Mesenchymal stem cell (in vitro differentiated cells and primary cell): ENCODE data around the gene PKMYT1.

ENCODE experiments used
- DNase-seq: peaks from one replicate; pipeline ENCODE4 v3.0.0-alpha.2; 2013
- H2AFZ ChIP-seq: one replicate; pipeline ENCODE4 v1.6.1; 2013; ENCODE audit warnings: low read depth, mild to moderate bottlenecking, control low read depth, inconsistent platforms, low read length, moderate library complexity
- H2AK5ac ChIP-seq: 2 replicates; pipeline ENCODE4 v1.6.1; 2013; ENCODE audit warnings: low read length, moderate library complexity, mild to moderate bottlenecking, inconsistent platforms; ENCODE audit not compliant: severe bottlenecking
- H2BK120ac ChIP-seq: one replicate; pipeline ENCODE4 v1.6.1; 2013; ENCODE audit warnings: low read depth, mild to moderate bottlenecking, inconsistent platforms, low read length, moderate library complexity
- H2BK12ac ChIP-seq, 2 experiments: one replicate each; pipeline ENCODE4 v1.6.1; 2013; ENCODE audit warnings: inconsistent platforms in 2 of 2, low read length in 2 of 2, mild to moderate bottlenecking in 2 of 2, moderate library complexity in 2 of 2, control low read depth in 1 of 2
- H2BK15ac ChIP-seq: one replicate; pipeline ENCODE4 v1.6.1; 2013; ENCODE audit warnings: mild to moderate bottlenecking, low read depth, inconsistent platforms; ENCODE audit not compliant: poor library complexity, severe bottlenecking
- H2BK5ac ChIP-seq: 2 replicates; pipeline ENCODE4 v1.6.1; 2013; ENCODE audit warnings: low read depth, mild to moderate bottlenecking, low read length, control low read depth, inconsistent platforms; ENCODE audit not compliant: poor library complexity, severe bottlenecking
- H3K14ac ChIP-seq, 2 experiments: one replicate each; pipeline ENCODE4 v1.6.1; 2013; ENCODE audit warnings: inconsistent platforms in 2 of 2, low read length in 2 of 2, control low read depth in 1 of 2, mild to moderate bottlenecking in 1 of 2, moderate library complexity in 1 of 2
- H3K18ac ChIP-seq, 2 experiments: one replicate each; pipeline ENCODE4 v1.6.1; 2013; ENCODE audit warnings: inconsistent platforms in 2 of 2, low read length in 2 of 2, control low read depth in 1 of 2, low read depth in 1 of 2, mild to moderate bottlenecking in 1 of 2
- H3K23ac ChIP-seq, 2 experiments: one replicate each; pipeline ENCODE4 v1.6.1; 2013; ENCODE audit warnings: inconsistent platforms in 2 of 2, low read length in 2 of 2, mild to moderate bottlenecking in 2 of 2, moderate library complexity in 2 of 2, control low read depth in 1 of 2
- H3K27ac ChIP-seq: 2 replicates; pipeline ENCODE4 v1.5.1; 2013; ENCODE audit warnings: mild to moderate bottlenecking, moderate library complexity, low read length, control low read depth, inconsistent platforms; ENCODE audit not compliant: poor library complexity, severe bottlenecking
- H3K27me3 ChIP-seq, 2 experiments: 2 replicates each; pipeline versions ENCODE4 v1.6.1 to v1.7.0; 2013; ENCODE audit warnings: low read length in 2 of 2, mild to moderate bottlenecking in 2 of 2, moderate library complexity in 2 of 2, control low read depth in 1 of 2, inconsistent platforms in 1 of 2; ENCODE audit not compliant: control insufficient read depth in 1 of 2, insufficient read depth in 1 of 2
- H3K36me3 ChIP-seq, 2 experiments: 2 replicates each; pipeline versions ENCODE4 v1.6.1 to v1.7.0; 2013; ENCODE audit warnings: low read length in 2 of 2, control low read depth in 1 of 2, inconsistent platforms in 1 of 2, low read depth in 1 of 2, mild to moderate bottlenecking in 1 of 2; ENCODE audit not compliant: insufficient read depth in 2 of 2, control insufficient read depth in 1 of 2
- H3K4ac ChIP-seq, 2 experiments: one replicate each; pipeline ENCODE4 v1.6.1; 2013; ENCODE audit warnings: inconsistent platforms in 2 of 2, low read length in 2 of 2, mild to moderate bottlenecking in 2 of 2, moderate library complexity in 2 of 2, control low read depth in 1 of 2, low read depth in 1 of 2
- H3K4me1 ChIP-seq: 2 replicates; pipeline ENCODE4 v1.6.1; 2013; ENCODE audit warnings: low read depth, low read length, control low read depth; ENCODE audit not compliant: control insufficient read depth, insufficient read depth
- H3K4me2 ChIP-seq: 2 replicates; pipeline ENCODE4 v1.6.1; 2013; ENCODE audit warnings: low read length, mild to moderate bottlenecking, inconsistent platforms; ENCODE audit not compliant: poor library complexity, severe bottlenecking
- H3K4me3 ChIP-seq, 2 experiments: 2 replicates each; pipeline versions ENCODE4 v1.5.1 to v1.7.0; 2013; ENCODE audit warnings: low read length in 2 of 2, mild to moderate bottlenecking in 2 of 2, control low read depth in 1 of 2, low read depth in 1 of 2; ENCODE audit not compliant: insufficient read depth in 1 of 2
- H3K79me1 ChIP-seq: replicated peaks from 2 replicates; pipeline ENCODE4 v1.6.1; 2013; ENCODE audit warnings: mild to moderate bottlenecking, control low read depth, low read length, inconsistent platforms; ENCODE audit not compliant: poor library complexity, severe bottlenecking
- H3K9ac ChIP-seq: 2 replicates; pipeline ENCODE4 v1.7.0; 2013; ENCODE audit warnings: mild to moderate bottlenecking, low read length, moderate library complexity
- H3K9me3 ChIP-seq: 2 replicates; pipeline ENCODE4 v1.7.0; 2013; ENCODE audit warnings: mild to moderate bottlenecking, low read length; ENCODE audit not compliant: control insufficient read depth
- H4K8ac ChIP-seq: one replicate; pipeline ENCODE4 v1.6.1; 2013; ENCODE audit warnings: inconsistent platforms, mild to moderate bottlenecking, low read length, moderate library complexity
- H4K91ac ChIP-seq: one replicate; pipeline ENCODE4 v1.6.1; 2013; ENCODE audit warnings: mild to moderate bottlenecking, low read length, inconsistent platforms
- WGBS: methylation state at CpG from one replicate; pipeline ENCODE4 v1.1.7; 2013; ENCODE audit warnings: mixed read lengths; 5-methylcytosine and 5-hydroxymethylcytosine counted together

Gene PKMYT1

GRCh38 chr16:3001316-3001715 is 21.1 kb upstream of the PKMYT1 start:
- no peak overlapping the region for H2AFZ ChIP-seq
- no peak overlapping the region for H2BK5ac ChIP-seq
- no peaks in the 10 kb centered on the region for H3K79me1 ChIP-seq
- DNase-seq, result no peak
- no peak overlapping the region for H3K27ac ChIP-seq
- no peak overlapping the region for H2BK12ac ChIP-seq
- H4K8ac ChIP-seq, result no peak overlapping the region
- no peak overlapping the region for H3K4ac ChIP-seq
- 76% methylated on average over 12 of the region's 12 CpGs for WGBS
- no peak overlapping the region for H3K23ac ChIP-seq
- no peak overlapping the region for H2BK15ac ChIP-seq
- H3K9me3 ChIP-seq, result no peaks in the 10 kb centered on the region
- H3K4me1 ChIP-seq, result peaks cover 8% of the 10 kb centered on the region
- no peak overlapping the region for H2BK120ac ChIP-seq
- no peak overlapping the region for H3K14ac ChIP-seq
- no peak overlapping the region for H3K4me2 ChIP-seq
- H3K36me3 ChIP-seq, result no peaks in the 10 kb centered on the region
- no peak overlapping the region for H3K18ac ChIP-seq
- H3K9ac ChIP-seq, result no peak overlapping the region
- no peak overlapping the region for H4K91ac ChIP-seq
- no peak overlapping the region for H3K4me3 ChIP-seq
- H2AK5ac ChIP-seq, result no peak overlapping the region
- H3K27me3 ChIP-seq, result peaks cover 58 to 63% of the 10 kb centered on the region in 2 experiments

GRCh38 chr16:3000540-3000939 is 20.3 kb upstream of the PKMYT1 start:
- no peak overlapping the region for H4K91ac ChIP-seq
- H3K14ac ChIP-seq, result no peak overlapping the region
- peaks cover 8% of the 10 kb centered on the region for H3K4me1 ChIP-seq
- H2AFZ ChIP-seq, result no peak overlapping the region
- peaks cover 52 to 64% of the 10 kb centered on the region in 2 experiments for H3K27me3 ChIP-seq
- H3K4ac ChIP-seq, result no peak overlapping the region
- H3K4me3 ChIP-seq, result no peak overlapping the region
- no peak overlapping the region for H3K27ac ChIP-seq
- no peak overlapping the region for H2BK15ac ChIP-seq
- 73% methylated on average over 4 of the region's 4 CpGs for WGBS
- no peak overlapping the region for H2BK12ac ChIP-seq
- H2BK120ac ChIP-seq, result no peak overlapping the region
- H3K9me3 ChIP-seq, result no peaks in the 10 kb centered on the region
- H3K18ac ChIP-seq, result no peak overlapping the region
- no peak overlapping the region for H2BK5ac ChIP-seq
- H3K36me3 ChIP-seq, result no peaks in the 10 kb centered on the region
- no peak overlapping the region for H3K4me2 ChIP-seq
- no peaks in the 10 kb centered on the region for H3K79me1 ChIP-seq
- DNase-seq, result no peak
- no peak overlapping the region for H3K9ac ChIP-seq
- no peak overlapping the region for H4K8ac ChIP-seq
- H2AK5ac ChIP-seq, result no peak overlapping the region
- H3K23ac ChIP-seq, result no peak overlapping the region

GRCh38 chr16:2999929-3000328 is 19.7 kb upstream of the PKMYT1 start:
- no peak overlapping the region for H3K9ac ChIP-seq
- peaks cover 48 to 62% of the 10 kb centered on the region in 2 experiments for H3K27me3 ChIP-seq
- H3K9me3 ChIP-seq, result no peaks in the 10 kb centered on the region
- H3K4ac ChIP-seq, result no peak overlapping the region
- no peak overlapping the region for H3K4me2 ChIP-seq
- no peak overlapping the region for H3K23ac ChIP-seq
- H3K4me1 ChIP-seq, result peaks cover 8% of the 10 kb centered on the region
- no peak overlapping the region for H4K91ac ChIP-seq
- H2BK5ac ChIP-seq, result no peak overlapping the region
- H2AFZ ChIP-seq, result no peak overlapping the region
- no peaks in the 10 kb centered on the region for H3K36me3 ChIP-seq
- no peak overlapping the region for H4K8ac ChIP-seq
- H3K18ac ChIP-seq, result no peak overlapping the region
- H3K79me1 ChIP-seq, result no peaks in the 10 kb centered on the region
- no peak overlapping the region for H3K4me3 ChIP-seq
- no peak overlapping the region for H2BK12ac ChIP-seq
- no peak overlapping the region for H2AK5ac ChIP-seq
- H3K14ac ChIP-seq, result no peak overlapping the region
- WGBS, result 80% methylated on average over 5 of the region's 6 CpGs
- DNase-seq, result no peak
- H2BK15ac ChIP-seq, result no peak overlapping the region
- H3K27ac ChIP-seq, result no peak overlapping the region
- H2BK120ac ChIP-seq, result no peak overlapping the region

GRCh38 chr16:2996298-2996697 is 16.1 kb upstream of the PKMYT1 start:
- Histone ChIP-seq H3K79me1 (no peaks in the 10 kb centered on the region), H2BK15ac (no peak overlapping the region), H3K27ac (no peak overlapping the region), H3K23ac (peak overlapping the region in 1 of 2 experiments; percentile 44), H3K4ac (no peak overlapping the region), H2AK5ac (no peak overlapping the region), H3K27me3 (peaks cover 45 to 71% of the 10 kb centered on the region in 2 experiments), H3K4me1 (no peaks in the 10 kb centered on the region), H4K91ac (no peak overlapping the region), H3K4me3 (peak overlapping the region in 1 of 2 experiments; percentile 27), H3K4me2 (no peak overlapping the region), H2BK120ac (no peak overlapping the region), H3K9ac (no peak overlapping the region), H3K9me3 (no peaks in the 10 kb centered on the region), H3K14ac (no peak overlapping the region), H2BK5ac (no peak overlapping the region), H2AFZ (no peak overlapping the region), H3K18ac (no peak overlapping the region), H4K8ac (no peak overlapping the region), H3K36me3 (no peaks in the 10 kb centered on the region), H2BK12ac (no peak overlapping the region)
- no peak for DNase-seq
- 78% methylated on average over 8 of the region's 13 CpGs for WGBS
